ENCODE data around the gene STN1. TPM values are rescaled to one million over a fixed set of nuclear protein-coding genes. Genes with fewer than 3 reads are reported as not detected.

Gene STN1
- total and polyA plus RNA-seq, 10 of the 15 experiments (the other 5 are each of a cell fraction or from before 2014, with no cell fraction given), result 22.2 to 31.8 (median 28.5) TPM

- no peak for TF ChIP-seq YY1 (IDR thresholded peaks at IDR 0.05; ENCODE audit: low read depth, low read length)
Measured at GRCh38 chr10:103932271-103932670, 14.3 kb upstream of the STN1 start (continued).

GRCh38 chr10:103931603-103932002 lies 13.6 kb upstream of the STN1 start:
- Histone ChIP-seq H3K4me2 (ENCODE audit: control insufficient read depth, insufficient read depth) (no peak overlapping the region), H3K4me3 (no peak overlapping the region), H3K36me3 (ENCODE audit: control insufficient read depth in 2 of 2, insufficient read depth in 2 of 2, low read length in 1 of 2) (no peaks in the 10 kb centered on the region), H3K4me1 (ENCODE audit: control insufficient read depth, insufficient read depth, low read length) (no peaks in the 10 kb centered on the region), H3K9ac (ENCODE audit: control insufficient read depth, insufficient read depth, low read length) (no peak overlapping the region), H2AFZ (ENCODE audit: control insufficient read depth, low read depth, low read length) (no peak overlapping the region), H4K20me1 (ENCODE audit: control insufficient read depth, insufficient read depth) (no peaks in the 10 kb centered on the region), H3K27me3 (replicated peaks in 1 of 2; ENCODE audit: control insufficient read depth in 2 of 2, insufficient read depth in 2 of 2, low read length in 1 of 2) (no peaks in the 10 kb centered on the region), H3K9me3 (replicated peaks; ENCODE audit: control insufficient read depth, insufficient read depth, low read length) (no peaks in the 10 kb centered on the region), H3K79me2 (ENCODE audit: control insufficient read depth, insufficient read depth, low read length) (no peaks in the 10 kb centered on the region), H3K27ac (ENCODE audit: control insufficient read depth, insufficient read depth) (no peak overlapping the region)
- 70% methylated on average over 2 of the region's 2 CpGs for WGBS (ENCODE audit: insufficient coverage, insufficient replicate concordance, low lambda C conversion rate, missing lambda C conversion rate)
- intact Hi-C loops (cut with micrococcal nuclease; ENCODE audit: unreplicated experiment), result no loop called here
- no peak for ATAC-seq
- CTCF ChIA-PET, result no interaction called here
- no peak for TF ChIP-seq SREBF1 (IDR thresholded peaks at IDR 0.05; ENCODE audit: low read length)
- no peak for TF ChIP-seq NFXL1 (IDR thresholded peaks at IDR 0.05; ENCODE audit: borderline replicate concordance)
- no peak for TF ChIP-seq RCOR1 (conservative IDR thresholded peaks at IDR 0.05; ENCODE audit: low read depth, low read length)
- no peak for TF ChIP-seq BRCA1 (IDR thresholded peaks at IDR 0.05; ENCODE audit: low read depth, low read length)
- no peak for DNase-seq (ENCODE audit: low read depth, low spot score)
- RAD21 ChIA-PET (ENCODE audit: unreplicated experiment), result no interaction called here
- no peak for FAIRE-seq
- BruUV-seq (replicated peaks), result no TSS peak
- SMC1A ChIA-PET (ENCODE audit: uncharacterized antibody, unreplicated experiment), result no interaction called here
- in situ Hi-C loops (cut with MboI), result no loop called here
- POLR2A ChIA-PET, result no interaction called here

GRCh38 chr10:103930881-103931280 lies 12.9 kb upstream of the STN1 start:
- ChIA-PET RAD21 (ENCODE audit: unreplicated experiment) (no interaction called here), POLR2A (no interaction called here), CTCF (no interaction called here), SMC1A (ENCODE audit: uncharacterized antibody, unreplicated experiment) (no interaction called here)
- no peak for ATAC-seq
- intact Hi-C loops (cut with micrococcal nuclease; ENCODE audit: unreplicated experiment), result no loop called here
- Histone ChIP-seq H3K36me3 (ENCODE audit: control insufficient read depth in 2 of 2, insufficient read depth in 2 of 2, low read length in 1 of 2) (no peaks in the 10 kb centered on the region), H3K79me2 (ENCODE audit: control insufficient read depth, insufficient read depth, low read length) (no peaks in the 10 kb centered on the region), H3K4me2 (ENCODE audit: control insufficient read depth, insufficient read depth) (no peak overlapping the region), H3K4me1 (ENCODE audit: control insufficient read depth, insufficient read depth, low read length) (no peaks in the 10 kb centered on the region), H3K27ac (ENCODE audit: control insufficient read depth, insufficient read depth) (no peak overlapping the region), H4K20me1 (ENCODE audit: control insufficient read depth, insufficient read depth) (no peaks in the 10 kb centered on the region), H3K27me3 (replicated peaks in 1 of 2; ENCODE audit: control insufficient read depth in 2 of 2, insufficient read depth in 2 of 2, low read length in 1 of 2) (no peaks in the 10 kb centered on the region), H3K9ac (ENCODE audit: control insufficient read depth, insufficient read depth, low read length) (no peak overlapping the region), H3K4me3 (no peak overlapping the region), H3K9me3 (replicated peaks; ENCODE audit: control insufficient read depth, insufficient read depth, low read length) (no peaks in the 10 kb centered on the region), H2AFZ (ENCODE audit: control insufficient read depth, low read depth, low read length) (no peak overlapping the region)
- 61% methylated on average over 6 of the region's 6 CpGs for WGBS (ENCODE audit: insufficient coverage, insufficient replicate concordance, low lambda C conversion rate, missing lambda C conversion rate)
- BruUV-seq (replicated peaks), result no TSS peak
- no peak for DNase-seq (ENCODE audit: low read depth, low spot score)
- in situ Hi-C loops (cut with MboI), result no loop called here
- no peak for FAIRE-seq
- TF ChIP-seq ZNF687 (IDR thresholded peaks at IDR 0.05), result no peak
- TF ChIP-seq SREBF2 (IDR thresholded peaks at IDR 0.05; ENCODE audit: low read length), result no peak
- no peak for TF ChIP-seq ZBED1 (IDR thresholded peaks at IDR 0.05; ENCODE audit: borderline replicate concordance)
- no peak for TF ChIP-seq ASH2L (IDR thresholded peaks at IDR 0.05; ENCODE audit: borderline replicate concordance, low read depth)
- TF ChIP-seq ZNF274 (IDR thresholded peaks at IDR 0.05; ENCODE audit: insufficient read depth, insufficient read length), result no peak
- no peak for TF ChIP-seq HSF1 (IDR thresholded peaks at IDR 0.05; ENCODE audit: low read depth, low read length)
- no peak for TF ChIP-seq YBX1 (IDR thresholded peaks at IDR 0.05)
- no peak for TF ChIP-seq TAF1 (IDR thresholded peaks at IDR 0.05; ENCODE audit: borderline replicate concordance, low read depth, low read length)
- no peak for TF ChIP-seq SUPT20H (IDR thresholded peaks at IDR 0.05; ENCODE audit: borderline replicate concordance, control insufficient read depth, low read depth, low read length)

Measured in GM12878 (cell line).